Measurements from ENCODE around the gene TRIM8.

TRIM8 gene

GRCh38 chr10:102616066-102616770 lies 28.1 kb upstream of the TRIM8 start:
- no peak for DNase-seq

GRCh38 chr10:102617041-102617440 lies 27.2 kb upstream of the TRIM8 start:
- DNase-seq: no peak

GRCh38 chr10:102617816-102618215 lies 26.5 kb upstream of the TRIM8 start:
- DNase-seq: no peak

- no peak for DNase-seq
These were observed 24.8 kb upstream of the TRIM8 start for GRCh38 chr10:102619281-102619981.

GRCh38 chr10:102620138-102620590 lies 24.1 kb upstream of the TRIM8 start:
- no peak for DNase-seq

GRCh38 chr10:102620591-102621442 lies 23.5 kb upstream of the TRIM8 start:
- no peak for DNase-seq

- no peak for DNase-seq
These were observed 22.6 kb upstream of the TRIM8 start for GRCh38 chr10:102621443-102622325.

- no peak for DNase-seq
These were observed 20.2 kb upstream of the TRIM8 start for GRCh38 chr10:102624094-102624493.

- no peak for DNase-seq
These were observed 19.3 kb upstream of the TRIM8 start for GRCh38 chr10:102624751-102625645.

GRCh38 chr10:102626026-102626685 lies 18.1 kb upstream of the TRIM8 start:
- DNase-seq: no peak

GRCh38 chr10:102627291-102627735 lies 17.0 kb upstream of the TRIM8 start:
- no peak for DNase-seq

GRCh38 chr10:102627736-102628293 lies 16.5 kb upstream of the TRIM8 start:
- no peak for DNase-seq

- DNase-seq: no peak
These were observed 15.8 kb upstream of the TRIM8 start for GRCh38 chr10:102628451-102628911.

GRCh38 chr10:102629661-102630614 lies 14.3 kb upstream of the TRIM8 start:
- no peak for DNase-seq

GRCh38 chr10:102630663-102631062 lies 13.6 kb upstream of the TRIM8 start:
- no peak for DNase-seq

GRCh38 chr10:102631525-102632393 lies 12.5 kb upstream of the TRIM8 start:
- no peak for DNase-seq

- DNase-seq: no peak
These were observed 11.7 kb upstream of the TRIM8 start for GRCh38 chr10:102632394-102633111.

All from activated CD4-positive, alpha-beta T cell treated with anti-CD3 and anti-CD28 coated beads for 1 hour (primary cell).